SJCRH30 (cell line): ENCODE measurements around the gene RNF31. TPM values are rescaled to one million over a fixed set of nuclear protein-coding genes. Genes with fewer than 3 reads are reported as not detected.
"Not testable (repeated sequence)": the region's sequence is repeated elsewhere in the genome, so short reads cannot be mapped to it uniquely, and the experiment has no call there.

Experiments
- DNase-seq, 2 experiments: peaks; one replicate each; pipeline ENCODE4 v3.0.0-alpha.2; 2015 to 2020
- H3K27ac ChIP-seq: fragments of 250-450 bp; sonication (Bioruptor Pico); 2 replicates; pipeline ENCODE4 v1.5.1; 2020; ENCODE audit warnings: mild to moderate bottlenecking, moderate library complexity
- H3K27me3 ChIP-seq: fragments of 250-450 bp; sonication (Bioruptor Pico); 2 replicates; pipeline ENCODE4 v1.5.1; 2020; ENCODE audit warnings: mild to moderate bottlenecking, moderate library complexity
- H3K36me3 ChIP-seq: fragments of 250-450 bp; sonication (Bioruptor Pico); 2 replicates; pipeline ENCODE4 v1.5.1; 2020; ENCODE audit warnings: mild to moderate bottlenecking, moderate library complexity
- H3K4me1 ChIP-seq: fragments of 250-450 bp; sonication (Bioruptor Pico); 2 replicates; pipeline ENCODE4 v1.5.1; 2020; ENCODE audit warnings: mild to moderate bottlenecking, moderate library complexity
- H3K4me3 ChIP-seq: fragments of 250-450 bp; sonication (Bioruptor Pico); 2 replicates; pipeline ENCODE4 v1.5.1; 2020; ENCODE audit warnings: mild to moderate bottlenecking, moderate library complexity
- H3K9me3 ChIP-seq: fragments of 250-450 bp; sonication (Bioruptor Pico); replicated peaks from 2 replicates; pipeline ENCODE4 v1.5.1; 2020; ENCODE audit warnings: mild to moderate bottlenecking, moderate library complexity
- total RNA-seq: library from RNA; depleted of rRNA; stranded (reverse); fragments of >200 nt; shearing (Covaris generic); gene quantifications from 2 replicates; pipeline ENCODE4 v1.2.3, GENCODE V29; 2014

The RNF31 gene
- total RNA-seq, 1 experiment from 2014 or later: 58.8 TPM

DNA sequence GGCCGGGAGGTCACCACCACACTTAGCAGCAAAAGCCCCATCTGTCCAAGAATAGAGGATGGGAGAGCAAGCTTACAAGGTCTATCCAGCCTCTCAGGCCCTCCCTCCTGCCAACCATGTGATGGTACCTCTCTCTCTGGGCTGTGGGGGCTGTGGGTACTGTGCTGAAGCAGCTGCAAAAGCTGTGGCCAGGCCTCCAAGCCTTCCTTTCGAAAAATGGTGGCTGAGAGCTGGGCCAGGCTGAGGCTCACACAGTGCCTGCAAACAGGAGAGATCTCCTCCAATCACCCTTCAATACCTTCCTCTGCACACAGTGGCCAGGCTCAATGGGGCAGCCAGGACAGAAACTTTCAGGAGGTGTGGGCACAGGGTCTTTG is 40.2 kb downstream of the RNF31 start:
- no peak overlapping the region for H3K27ac ChIP-seq

DNA sequence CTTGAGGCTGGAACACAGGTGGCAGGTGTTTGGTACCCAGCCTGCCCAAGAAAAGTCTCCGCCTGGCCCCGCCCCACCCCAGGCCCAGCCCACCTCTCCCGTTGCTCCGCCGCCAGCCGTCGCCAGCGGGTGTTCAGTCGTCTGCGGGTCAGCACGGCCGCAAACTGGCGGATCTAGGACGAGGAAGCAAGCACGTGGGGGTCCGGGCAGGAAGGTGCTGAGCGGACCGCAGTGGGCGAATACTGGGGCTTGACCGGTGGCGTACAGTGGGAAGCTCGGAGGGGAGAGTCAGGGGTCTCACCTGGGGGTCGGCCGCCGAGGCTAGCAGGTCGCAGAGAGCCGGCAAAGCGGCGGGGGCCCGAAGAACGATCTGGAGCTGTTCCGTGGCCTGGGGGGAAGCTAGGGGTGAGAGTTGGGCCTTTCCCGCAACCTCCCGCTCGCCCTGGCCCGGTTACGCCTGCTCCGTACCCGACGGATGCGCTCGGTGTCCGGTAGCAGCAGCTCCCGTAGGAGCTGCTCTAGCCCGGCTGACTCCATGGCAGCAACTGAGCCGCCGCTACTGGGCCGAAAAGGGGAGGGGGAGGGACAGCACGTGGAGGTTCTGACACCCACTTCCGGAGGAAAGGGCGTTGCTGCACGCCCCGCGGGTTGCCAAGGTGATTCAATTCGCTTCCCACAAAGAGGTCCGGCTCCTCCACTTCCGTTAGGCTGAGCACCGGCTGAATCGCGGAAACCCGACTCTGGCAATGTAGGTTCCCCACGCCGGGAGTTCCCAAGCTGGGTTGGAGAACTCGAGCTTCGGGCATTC is 41.2 kb downstream of the RNF31 start, which contains the start of gene IPO4:
Gene IPO4, minus strand, starts transcription at position 566 of the 808 bp plus-strand sequence. Its CDS starts 29 bp downstream, at position 537.
- H3K4me1 ChIP-seq: peaks cover 7% of the 10 kb centered on the region; the same call in 1 of the 2 replicates

More for the DNA sequence above, 40.2 kb downstream of the RNF31 start:
- H3K4me1 ChIP-seq: peaks cover 7% of the 10 kb centered on the region; the same call in 1 of the 2 replicates
- no peaks in the 10 kb centered on the region for H3K9me3 ChIP-seq
- DNase-seq: no peak
- peaks cover 34% of the 10 kb centered on the region for H3K36me3 ChIP-seq
- H3K27me3 ChIP-seq: no peaks in the 10 kb centered on the region
- H3K4me3 ChIP-seq: peak overlapping the region; percentile 79

DNA sequence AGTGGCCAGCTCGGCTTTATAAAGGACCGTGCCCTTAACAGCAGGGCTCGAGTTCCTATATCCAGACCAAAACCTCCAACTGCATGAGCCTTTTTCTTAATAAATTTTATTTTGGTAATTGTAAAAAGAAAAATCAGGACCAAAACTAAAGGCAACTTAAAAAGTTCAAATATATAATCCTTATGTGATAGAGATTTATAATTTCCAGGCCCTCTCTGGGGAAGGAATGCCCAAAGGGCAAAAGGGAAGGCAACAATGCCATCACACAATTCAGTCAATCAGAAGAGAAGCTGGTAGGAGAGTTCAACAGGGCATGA is 41.7 kb downstream of the RNF31 start:
- H3K36me3 ChIP-seq: peaks cover 29% of the 10 kb centered on the region
- H3K27ac ChIP-seq: peak overlapping the region; percentile 11; the same call in 1 of the 2 replicates

More for the DNA sequence above, 41.2 kb downstream of the RNF31 start, which contains the start of gene IPO4:
- no peaks in the 10 kb centered on the region for H3K27me3 ChIP-seq
- H3K27ac ChIP-seq: peak within 1 kb of the TSS; percentile 48
- no peaks in the 10 kb centered on the region for H3K9me3 ChIP-seq
- peaks cover 30% of the 10 kb centered on the region for H3K36me3 ChIP-seq
- H3K4me3 ChIP-seq: peak within 1 kb of the TSS; percentile 79
- peak; percentile 98 for DNase-seq

DNA sequence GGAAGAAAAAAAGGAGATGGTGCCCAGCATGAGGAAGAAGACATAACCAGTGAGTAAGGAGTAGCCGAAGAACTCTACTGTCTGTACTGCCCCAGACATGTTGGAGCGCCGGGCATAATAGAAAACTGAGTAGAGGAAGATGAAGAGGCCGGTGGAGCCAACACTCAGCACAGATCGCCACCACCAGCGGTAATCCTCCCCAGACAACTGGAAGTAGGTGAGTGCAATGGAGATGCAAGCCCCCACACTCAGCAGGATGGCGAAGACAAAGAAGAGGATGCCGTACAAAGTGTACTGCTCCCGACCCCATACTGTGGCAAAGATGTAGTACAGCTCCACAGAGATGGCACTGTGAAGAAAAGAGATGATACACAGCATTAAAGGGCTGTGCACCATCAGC is 42.2 kb downstream of the RNF31 start:
- Histone ChIP-seq H3K27ac (no peak overlapping the region; the same call in 1 of the 2 replicates), H3K4me1 (peaks cover 9% of the 10 kb centered on the region; the same call in 1 of the 2 replicates), H3K9me3 (no peaks in the 10 kb centered on the region), H3K4me3 (no peak overlapping the region), H3K27me3 (no peaks in the 10 kb centered on the region), H3K36me3 (peaks cover 26% of the 10 kb centered on the region)
- no peak for DNase-seq

More for the DNA sequence above, 41.7 kb downstream of the RNF31 start:
- DNase-seq: no peak
- H3K9me3 ChIP-seq: no peaks in the 10 kb centered on the region
- H3K27me3 ChIP-seq: no peaks in the 10 kb centered on the region
- peak overlapping the region; percentile 79 for H3K4me3 ChIP-seq
- H3K4me1 ChIP-seq: peaks cover 7% of the 10 kb centered on the region; the same call in 1 of the 2 replicates

DNA sequence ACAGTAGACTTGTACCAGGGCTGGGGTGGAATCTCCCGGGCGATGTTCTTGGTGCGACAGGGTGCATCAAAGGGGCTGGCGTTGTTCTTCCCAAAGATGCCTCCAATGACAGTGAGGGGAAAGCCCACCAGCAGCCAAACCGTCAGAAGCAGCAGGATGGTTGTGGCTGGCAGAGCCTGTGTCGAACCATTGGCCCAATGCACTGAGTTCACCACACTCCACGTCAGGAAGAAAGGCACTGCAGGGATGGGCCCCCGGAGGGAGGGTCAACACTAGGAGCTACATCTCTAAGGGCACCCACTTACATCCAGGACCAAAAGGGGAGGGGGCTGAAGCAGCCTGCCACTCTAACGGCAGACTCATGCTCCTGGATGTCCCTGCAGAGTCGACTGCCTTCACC is 43.1 kb downstream of the RNF31 start:
- H3K4me3 ChIP-seq: no peak overlapping the region
- H3K4me1 ChIP-seq: peaks cover 12% of the 10 kb centered on the region; the same call in 1 of the 2 replicates
- H3K36me3 ChIP-seq: peaks cover 19% of the 10 kb centered on the region
- H3K27ac ChIP-seq: no peak overlapping the region
- H3K9me3 ChIP-seq: no peaks in the 10 kb centered on the region
- no peaks in the 10 kb centered on the region for H3K27me3 ChIP-seq
- no peak for DNase-seq

DNA sequence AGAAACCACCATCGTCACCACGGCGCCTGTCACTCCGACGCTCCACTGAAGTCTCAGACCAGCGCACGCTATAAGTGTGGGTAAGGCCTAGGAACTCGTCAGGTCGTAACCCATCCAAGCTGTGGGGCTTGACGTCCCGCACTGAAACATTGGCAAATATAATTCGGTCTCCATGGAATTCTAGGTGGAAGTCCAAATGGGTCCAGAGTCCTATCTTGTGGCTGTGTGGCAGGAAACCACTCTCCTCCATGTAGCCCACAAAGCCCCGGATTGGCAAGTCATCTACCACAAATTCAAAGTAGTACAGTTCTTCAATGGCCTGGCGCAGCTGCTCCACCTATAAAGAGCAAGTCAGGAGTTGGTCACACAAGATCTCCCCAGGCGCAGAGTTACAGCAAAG is 45.6 kb downstream of the RNF31 start:
- H3K4me3 ChIP-seq: no peak overlapping the region
- H3K36me3 ChIP-seq: peaks cover 8% of the 10 kb centered on the region
- H3K27ac ChIP-seq: no peak overlapping the region
- H3K9me3 ChIP-seq: no peaks in the 10 kb centered on the region
- no peaks in the 10 kb centered on the region for H3K27me3 ChIP-seq
- H3K4me1 ChIP-seq: peaks cover 8% of the 10 kb centered on the region; the same call in 1 of the 2 replicates
- DNase-seq: no peak

DNA sequence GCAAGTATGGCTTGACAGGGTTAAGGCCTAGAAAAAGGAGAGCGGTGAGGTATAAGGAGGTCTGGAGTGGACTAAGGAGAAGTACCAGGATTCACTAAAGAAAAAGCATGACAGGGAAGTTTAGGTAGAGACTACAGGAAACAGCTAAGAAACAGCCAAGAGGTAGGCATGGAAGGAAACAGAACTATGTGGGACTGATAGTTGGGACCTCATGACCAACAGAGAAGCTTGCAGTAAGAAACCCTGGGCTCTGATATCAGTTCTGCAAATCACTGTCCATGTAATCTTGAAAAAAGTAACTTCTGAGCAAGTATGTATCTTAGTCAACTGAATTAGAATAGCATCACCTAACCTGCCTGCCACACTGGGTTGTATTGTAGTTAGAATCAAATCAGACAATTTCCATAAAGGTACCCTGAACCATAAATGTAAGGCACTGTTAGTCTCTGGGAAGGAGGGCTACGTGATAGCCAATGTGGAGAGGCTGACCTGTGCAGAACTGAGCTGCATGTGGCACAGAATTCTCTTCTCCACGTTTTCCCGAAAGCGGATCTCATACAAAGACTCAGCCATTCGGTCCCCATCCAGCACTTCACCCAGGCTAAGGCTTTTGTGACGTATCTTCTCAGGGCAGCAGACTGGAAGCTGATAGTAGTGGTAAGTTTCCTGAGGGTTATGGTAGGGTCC is 47.0 kb downstream of the RNF31 start:
- H3K4me1 ChIP-seq: 0 out of 2 replicates have a peak, but pooled peaks cover 5% of the 10 kb centered on the region
- peaks cover 8% of the 10 kb centered on the region for H3K36me3 ChIP-seq
- no peaks in the 10 kb centered on the region for H3K27me3 ChIP-seq
- DNase-seq: no peak
- no peak overlapping the region; the same call in 1 of the 2 replicates for H3K27ac ChIP-seq
- H3K9me3 ChIP-seq: no peaks in the 10 kb centered on the region
- peak overlapping the region; percentile 89; the same call in 1 of the 2 replicates for H3K4me3 ChIP-seq

DNA sequence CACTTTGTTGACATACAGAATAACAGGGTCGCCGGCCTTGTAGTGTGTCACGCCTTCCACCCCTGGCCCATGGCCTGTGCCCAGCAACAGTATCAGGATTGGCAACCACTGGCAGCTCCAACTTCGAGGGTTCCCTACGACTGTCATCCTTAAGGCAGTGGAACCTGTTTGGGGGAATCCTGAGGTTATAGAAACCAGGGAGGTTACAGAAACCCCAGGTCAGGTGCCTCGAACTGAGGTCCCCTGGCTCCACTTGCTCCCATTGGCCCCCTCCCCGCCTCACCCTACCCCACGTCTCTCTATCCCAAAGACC is 47.5 kb downstream of the RNF31 start:
- peak overlapping the region; percentile 99 for H3K27ac ChIP-seq
- no peaks in the 10 kb centered on the region for H3K9me3 ChIP-seq
- DNase-seq: no peak
- H3K4me1 ChIP-seq: 0 out of 2 replicates have a peak, but pooled peaks cover 5% of the 10 kb centered on the region
- H3K4me3 ChIP-seq: peak overlapping the region; percentile 89
- peaks cover 11% of the 10 kb centered on the region for H3K36me3 ChIP-seq
- H3K27me3 ChIP-seq: no peaks in the 10 kb centered on the region

DNA sequence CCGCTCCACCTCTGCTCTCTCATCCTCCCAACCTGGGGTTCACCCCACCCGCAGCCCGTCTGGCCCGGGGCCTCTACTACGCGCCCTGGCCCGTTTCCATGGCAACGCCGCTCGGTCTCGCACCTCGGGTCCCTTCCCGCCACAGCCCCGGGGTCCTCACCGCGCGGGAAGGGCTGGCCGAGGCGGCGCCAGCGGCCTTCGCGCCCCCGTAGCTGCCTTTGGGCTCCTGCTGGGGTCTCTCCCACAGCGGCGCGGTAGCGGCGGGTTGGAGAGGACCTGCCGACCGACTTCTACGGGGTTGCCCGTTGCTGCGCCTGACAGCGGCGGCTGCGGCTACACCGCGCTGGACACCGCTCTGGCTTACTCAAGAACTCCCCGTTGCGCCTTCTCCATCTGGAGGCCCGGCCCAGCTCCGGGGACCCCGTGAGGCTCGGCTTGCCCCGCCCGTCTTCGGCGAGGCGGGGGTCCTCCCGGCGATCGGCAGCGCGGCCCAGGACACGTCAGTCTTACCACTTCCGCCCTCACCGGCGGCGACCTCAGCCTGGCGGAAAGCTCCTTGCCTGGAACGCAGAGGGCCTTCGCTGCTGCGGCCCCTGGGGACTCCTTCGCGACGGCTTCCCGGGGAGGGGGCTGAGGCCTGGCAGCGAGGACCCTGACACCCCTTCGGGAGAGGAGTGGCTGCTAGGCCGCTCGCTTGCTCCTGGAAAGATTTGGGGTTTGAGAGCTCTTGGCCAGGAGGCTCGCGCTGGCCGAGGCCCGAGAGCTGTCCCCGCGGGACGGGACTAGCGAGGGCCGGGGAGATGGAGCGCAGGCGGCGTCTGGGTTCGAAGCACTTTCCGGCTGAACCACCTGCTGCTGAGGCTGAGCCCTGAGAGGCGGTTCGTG is 48.1 kb downstream of the RNF31 start, which contains the start of gene TM9SF1:
Gene TM9SF1, minus strand, starts transcription at position 256 of the 885 bp plus-strand sequence. CDS start 422 bp downstream, outside the sequence.
- Histone ChIP-seq H3K4me3 (peak within 1 kb of the TSS; percentile 89), H3K27me3 (no peaks in the 10 kb centered on the region), H3K36me3 (peaks cover 15% of the 10 kb centered on the region), H3K27ac (peak within 1 kb of the TSS; percentile 99), H3K4me1 (0 out of 2 replicates have a peak, but pooled peaks cover 5% of the 10 kb centered on the region), H3K9me3 (no peaks in the 10 kb centered on the region)
- DNase-seq: peak; percentile 89 to 90

DNA sequence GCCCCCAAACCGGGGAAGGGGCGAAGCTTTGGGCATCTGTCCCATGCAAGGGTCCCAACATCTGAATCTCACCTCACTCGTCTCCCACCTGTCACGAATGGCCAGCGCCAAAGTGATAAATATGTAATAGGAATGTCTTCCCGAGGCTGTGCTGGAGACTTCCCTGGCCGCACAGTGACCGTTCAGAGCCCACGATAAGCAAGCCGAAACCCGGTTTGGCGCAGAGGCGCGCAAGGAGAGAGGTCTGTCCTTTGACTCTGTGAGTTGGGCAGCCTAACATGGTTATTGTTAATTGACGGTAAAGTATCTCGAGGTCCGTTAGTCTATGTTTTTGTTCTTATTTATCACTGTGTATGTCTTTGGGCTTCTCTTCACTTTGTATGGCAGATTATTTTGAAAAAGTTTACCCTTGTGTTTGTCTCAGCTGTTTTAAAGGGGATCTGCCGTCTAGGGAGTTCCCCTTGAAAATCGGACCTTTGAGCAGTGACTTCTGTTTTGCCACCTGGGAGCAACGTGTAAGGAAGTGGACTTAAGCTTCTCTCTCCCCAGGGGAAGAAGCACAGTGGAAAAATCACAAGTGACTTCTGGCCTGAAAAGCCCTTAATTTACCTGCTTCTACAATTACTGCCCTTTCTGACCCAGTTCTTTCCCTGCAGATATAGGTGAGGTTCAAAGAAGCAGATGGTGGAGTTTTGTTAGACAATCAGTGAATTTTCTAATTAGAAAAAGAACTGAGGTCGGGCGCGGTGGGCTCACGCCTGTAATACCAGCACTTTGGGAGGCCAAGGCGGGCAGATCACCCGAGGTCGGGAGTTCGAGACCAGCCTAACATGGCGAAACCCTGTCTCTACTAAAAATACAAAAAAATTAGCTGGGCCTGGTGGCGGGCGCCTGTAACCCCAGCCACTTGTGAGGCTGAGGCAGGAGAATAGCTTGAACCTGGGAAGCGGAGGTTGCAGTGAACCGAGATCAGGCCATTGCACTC is 49.1 kb downstream of the RNF31 start:
- Histone ChIP-seq H3K4me3 (peak overlapping the region; percentile 89), H3K4me1 (0 out of 2 replicates have a peak, but pooled peaks cover 5% of the 10 kb centered on the region), H3K36me3 (peaks cover 20% of the 10 kb centered on the region), H3K9me3 (no peaks in the 10 kb centered on the region), H3K27ac (peak overlapping the region; percentile 99), H3K27me3 (no peaks in the 10 kb centered on the region)
- DNase-seq: no peak

DNA sequence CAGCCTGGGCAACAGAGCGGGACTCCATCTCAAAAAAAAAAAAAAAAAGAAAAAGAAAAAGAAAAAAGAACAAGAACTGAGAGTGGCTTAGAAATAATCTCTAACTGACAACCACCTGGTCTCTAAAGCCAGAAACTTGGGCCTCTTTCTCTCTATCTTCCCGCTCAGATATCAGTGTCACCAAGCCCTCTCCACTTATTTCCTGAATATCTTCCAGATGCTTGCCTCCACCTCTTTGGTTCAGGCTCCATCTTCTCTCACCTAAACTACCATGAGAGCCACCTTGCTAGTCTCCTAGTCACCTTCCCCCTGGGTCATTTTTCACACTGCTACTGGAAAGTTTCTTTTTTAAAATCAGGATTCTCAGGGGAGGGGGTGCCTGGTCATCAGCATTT is 49.8 kb downstream of the RNF31 start:
- Histone ChIP-seq H3K4me3 (no peak overlapping the region), H3K27me3 (no peaks in the 10 kb centered on the region), H3K27ac (no peak overlapping the region), H3K36me3 (peaks cover 25% of the 10 kb centered on the region), H3K9me3 (no peaks in the 10 kb centered on the region; the same call in 1 of the 2 replicates), H3K4me1 (0 out of 2 replicates have a peak, but pooled peaks cover 5% of the 10 kb centered on the region)
- no peak for DNase-seq

DNA sequence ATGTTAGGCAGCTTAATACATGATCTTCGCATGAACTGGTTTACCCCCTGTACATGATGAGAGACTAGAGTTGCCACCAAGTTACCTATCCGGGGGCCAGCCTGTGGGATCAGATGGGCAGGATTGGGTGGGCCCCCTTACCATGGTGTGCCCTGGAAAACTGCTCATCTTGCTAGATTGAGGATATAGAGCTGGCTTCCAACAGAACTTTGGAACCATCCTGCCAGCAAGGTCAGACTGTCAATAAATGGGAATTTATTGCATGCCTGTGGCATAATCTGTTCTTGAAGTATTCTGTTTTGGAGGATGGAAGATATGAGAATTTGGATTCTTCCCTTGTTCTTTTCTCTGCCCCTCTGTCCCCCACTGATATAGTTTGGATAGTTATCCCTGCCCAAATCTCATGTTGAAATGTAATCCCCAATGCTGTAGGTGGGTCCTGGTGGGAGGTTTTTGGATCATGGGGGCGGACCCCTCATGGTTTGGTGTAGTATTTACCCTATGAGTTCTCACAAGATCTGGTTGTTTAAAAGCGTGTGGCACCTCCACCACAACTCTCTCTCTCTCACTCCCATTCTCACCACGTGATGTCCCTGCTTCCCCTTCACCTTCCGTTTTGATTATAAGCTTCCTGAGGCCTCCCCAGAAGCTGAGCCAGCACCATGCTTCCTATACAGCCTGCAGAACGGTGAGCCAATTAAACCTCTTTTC is 51.7 kb downstream of the RNF31 start:
- no peaks in the 10 kb centered on the region; the same call in 1 of the 2 replicates for H3K9me3 ChIP-seq
- no peak for DNase-seq
- no peak overlapping the region for H3K4me3 ChIP-seq
- H3K4me1 ChIP-seq: 0 out of 2 replicates have a peak, but pooled peaks cover 5% of the 10 kb centered on the region
- no peak overlapping the region for H3K27ac ChIP-seq
- no peaks in the 10 kb centered on the region for H3K27me3 ChIP-seq
- peaks cover 22% of the 10 kb centered on the region; the same call in 1 of the 2 replicates for H3K36me3 ChIP-seq

DNA sequence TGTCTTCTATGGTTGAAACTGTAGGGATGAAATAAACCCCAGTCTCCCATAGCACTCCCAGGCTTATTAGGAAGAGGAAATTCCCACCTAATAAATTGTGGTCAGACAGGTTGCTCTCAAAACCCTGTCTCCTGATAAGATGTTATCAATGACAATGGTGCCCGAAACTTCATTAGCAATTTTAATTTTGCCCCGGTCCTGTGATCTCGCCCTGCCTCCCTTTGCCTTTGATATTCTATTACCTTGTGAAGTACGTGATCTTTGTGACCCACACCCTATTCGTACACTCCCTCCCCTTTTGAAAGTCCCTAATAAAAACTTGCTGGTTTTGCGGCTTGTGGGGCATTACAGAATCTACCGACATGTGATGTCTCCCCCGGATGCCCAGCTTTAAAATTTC is 55.2 kb downstream of the RNF31 start:
- H3K36me3 ChIP-seq: peaks cover 30% of the 10 kb centered on the region
- H3K4me3 ChIP-seq, H3K9me3 ChIP-seq, H3K27ac ChIP-seq, H3K27me3 ChIP-seq, DNase-seq, H3K4me1 ChIP-seq: not testable (repeated sequence)
